ENCODE data around the gene FGF2. TPM values are rescaled to one million over a fixed set of nuclear protein-coding genes. Genes with fewer than 3 reads are reported as not detected.

The FGF2 gene
- total RNA-seq, 1 donor from 2014 or later, result 26.1 TPM

GRCh38 chr4:122822466-122822865, 4.2 kb upstream of the FGF2 start:
- Mint-ChIP-seq H3K4me3 (ENCODE audit: unreplicated experiment) (no peak overlapping the region), H3K36me3 (ENCODE audit: low read depth, unreplicated experiment) (no peaks in the 10 kb centered on the region), H3K27me3 (ENCODE audit: unreplicated experiment) (peaks cover 2% of the 10 kb centered on the region), H3K4me1 (ENCODE audit: unreplicated experiment) (peaks cover 15% of the 10 kb centered on the region), H3K27ac (ENCODE audit: unreplicated experiment) (no peak overlapping the region), H3K9me3 (ENCODE audit: unreplicated experiment) (no peaks in the 10 kb centered on the region)
- no peak for DNase-seq (ENCODE audit: low spot score)
- TF ChIP-seq CTCF (IDR thresholded peaks at IDR 0.05; ENCODE audit: unreplicated experiment), result no peak

GRCh38 chr4:122823476-122823875, 3.2 kb upstream of the FGF2 start:
- H3K27me3 Mint-ChIP-seq (ENCODE audit: unreplicated experiment), result peaks cover 9% of the 10 kb centered on the region
- peaks cover 7% of the 10 kb centered on the region for H3K36me3 Mint-ChIP-seq (ENCODE audit: low read depth, unreplicated experiment)
- H3K9me3 Mint-ChIP-seq (ENCODE audit: unreplicated experiment), result no peaks in the 10 kb centered on the region
- TF ChIP-seq CTCF (IDR thresholded peaks at IDR 0.05; ENCODE audit: unreplicated experiment), result no peak
- no peak overlapping the region for H3K27ac Mint-ChIP-seq (ENCODE audit: unreplicated experiment)
- no peak overlapping the region for H3K4me3 Mint-ChIP-seq (ENCODE audit: unreplicated experiment)
- H3K4me1 Mint-ChIP-seq (ENCODE audit: unreplicated experiment), result peaks cover 24% of the 10 kb centered on the region
- no peak for DNase-seq (ENCODE audit: low spot score)

GRCh38 chr4:122824616-122825015, 2.0 kb upstream of the FGF2 start:
- no peak for TF ChIP-seq CTCF (IDR thresholded peaks at IDR 0.05; ENCODE audit: unreplicated experiment)
- H3K9me3 Mint-ChIP-seq (ENCODE audit: unreplicated experiment), result no peaks in the 10 kb centered on the region
- H3K4me3 Mint-ChIP-seq (ENCODE audit: unreplicated experiment), result peak overlapping the region; percentile 34
- H3K27me3 Mint-ChIP-seq (ENCODE audit: unreplicated experiment), result peaks cover 9% of the 10 kb centered on the region
- peaks cover 7% of the 10 kb centered on the region for H3K36me3 Mint-ChIP-seq (ENCODE audit: low read depth, unreplicated experiment)
- peaks cover 30% of the 10 kb centered on the region for H3K4me1 Mint-ChIP-seq (ENCODE audit: unreplicated experiment)
- DNase-seq (ENCODE audit: low spot score), result no peak
- H3K27ac Mint-ChIP-seq (ENCODE audit: unreplicated experiment), result no peak overlapping the region

GRCh38 chr4:122826079-122826527, 528 bp upstream of the FGF2 start:
- Mint-ChIP-seq H3K4me1 (ENCODE audit: unreplicated experiment) (peaks cover 35% of the 10 kb centered on the region), H3K9me3 (ENCODE audit: unreplicated experiment) (no peaks in the 10 kb centered on the region), H3K36me3 (ENCODE audit: low read depth, unreplicated experiment) (peaks cover 7% of the 10 kb centered on the region), H3K4me3 (ENCODE audit: unreplicated experiment) (peak overlapping the region; percentile 83), H3K27ac (ENCODE audit: unreplicated experiment) (peak overlapping the region; percentile 9), H3K27me3 (ENCODE audit: unreplicated experiment) (peaks cover 9% of the 10 kb centered on the region)
- TF ChIP-seq CTCF (IDR thresholded peaks at IDR 0.05; ENCODE audit: unreplicated experiment), result no peak
- DNase-seq (ENCODE audit: low spot score), result no peak

- H3K27me3 Mint-ChIP-seq (ENCODE audit: unreplicated experiment), result peaks cover 7% of the 10 kb centered on the region
- peak; percentile 49 for DNase-seq (ENCODE audit: low spot score)
- H3K27ac Mint-ChIP-seq (ENCODE audit: unreplicated experiment), result peak overlapping the region; percentile 93
- H3K4me1 Mint-ChIP-seq (ENCODE audit: unreplicated experiment), result peaks cover 38% of the 10 kb centered on the region
- TF ChIP-seq CTCF (IDR thresholded peaks at IDR 0.05; ENCODE audit: unreplicated experiment), result no peak
- H3K4me3 Mint-ChIP-seq (ENCODE audit: unreplicated experiment), result peak overlapping the region; percentile 96
- peaks cover 7% of the 10 kb centered on the region for H3K36me3 Mint-ChIP-seq (ENCODE audit: low read depth, unreplicated experiment)
- H3K9me3 Mint-ChIP-seq (ENCODE audit: unreplicated experiment), result no peaks in the 10 kb centered on the region
Observed at GRCh38 chr4:122827258-122827878, 737 bp downstream of the FGF2 start.

All from endothelial cell (in vitro differentiated cells).